Measurements from ENCODE around the gene TMEM198. TPM values are rescaled to one million over a fixed set of nuclear protein-coding genes. Genes with fewer than 3 reads are reported as not detected.

TMEM198 gene
- total and polyA plus RNA-seq, 9 of the 15 experiments (the other 6 are each of a cell fraction or from before 2014, with no cell fraction given), result 0.03 to 3.8 (median 1.0) TPM

DNA sequence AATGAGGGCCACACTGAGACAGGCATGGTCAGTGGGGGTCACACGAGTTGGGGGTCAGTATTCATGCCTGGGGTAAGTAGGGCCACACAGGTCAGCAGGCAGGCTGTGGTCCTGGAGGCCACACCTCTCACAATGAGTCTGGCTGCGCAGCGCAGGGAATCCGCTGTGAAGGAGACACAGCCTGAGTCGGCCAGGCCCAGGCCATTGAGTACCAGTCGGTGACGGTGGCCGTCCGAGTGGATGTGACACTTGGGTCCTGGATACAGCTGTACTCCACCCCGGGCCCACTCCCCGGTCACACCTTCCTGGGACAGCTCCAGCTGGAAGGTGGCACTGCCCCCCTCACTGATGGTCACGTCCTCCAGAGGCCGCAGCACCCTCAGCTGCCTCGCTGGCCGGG lies 10.5 kb downstream of the TMEM198 start (continued):
- TF ChIP-seq REST (IDR thresholded peaks at IDR 0.05; ENCODE audit: borderline replicate concordance), result no peak
- no peak for TF ChIP-seq REST (CRISPR knock-in tag; IDR thresholded peaks at IDR 0.05; ENCODE audit: low read depth)
- no peak for TF ChIP-seq E2F6 (IDR thresholded peaks at IDR 0.05; ENCODE audit: borderline replicate concordance in 1 of 2, extremely low read depth in 1 of 2, insufficient read depth in 1 of 2, insufficient read length in 1 of 2, low read depth in 1 of 2, low read length in 1 of 2, poor library complexity in 1 of 2, severe bottlenecking in 1 of 2)
- no peak for TF ChIP-seq ZFP30 (CRISPR knock-in tag; IDR thresholded peaks at IDR 0.05; ENCODE audit: borderline replicate concordance)
- no peak for TF ChIP-seq HDAC6 (IDR thresholded peaks at IDR 0.05; ENCODE audit: low read depth, low read length)
- no peak for TF ChIP-seq ARID2 (IDR thresholded peaks at IDR 0.05)
- no peak for TF ChIP-seq XRCC5 (IDR thresholded peaks at IDR 0.05; ENCODE audit: low read depth, low read length)
- TF ChIP-seq CHD4 (IDR thresholded peaks at IDR 0.05; ENCODE audit: insufficient read depth, insufficient replicate concordance, low read depth, low read length, poor library complexity, severe bottlenecking), result no peak
- no peak for TF ChIP-seq CBX1 (IDR thresholded peaks at IDR 0.05; ENCODE audit: low read depth)
- TF ChIP-seq MAZ (CRISPR knock-in tag; conservative IDR thresholded peaks at IDR 0.05 in 1 of 2, IDR thresholded peaks at IDR 0.05 in 1 of 2), result no peak
- no peak for TF ChIP-seq CTBP1 (IDR thresholded peaks at IDR 0.05; ENCODE audit: borderline replicate concordance)

Data from K562 (cell line).